ENCODE results near the gene DHRS12.

DHRS12 gene

GRCh38 chr13:51781246-51782022 lies 22.5 kb downstream of the DHRS12 start:
- H3K27me3 ChIP-seq (ENCODE audit: insufficient read depth, low read length, poor library complexity) = no peaks in the 10 kb centered on the region
- no peak overlapping the region for H3K4me2 ChIP-seq (ENCODE audit: low read length)
- H4K8ac ChIP-seq (ENCODE audit: low read depth, low read length) = no peak overlapping the region
- no peak overlapping the region for H3K18ac ChIP-seq (ENCODE audit: low read length)
- H4K5ac ChIP-seq (ENCODE audit: low read length) = no peak overlapping the region
- no peak overlapping the region for H3K4me3 ChIP-seq (ENCODE audit: low read length)
- H3K56ac ChIP-seq (ENCODE audit: low read length) = no peak overlapping the region
- H2BK120ac ChIP-seq (ENCODE audit: low read depth, low read length) = no peak overlapping the region
- no peaks in the 10 kb centered on the region for H3K79me2 ChIP-seq (ENCODE audit: control insufficient read depth, insufficient read depth, low read length)
- H3K9ac ChIP-seq (ENCODE audit: low read length) = no peak overlapping the region
- DNase-seq = peak; percentile 78
- H3K4me1 ChIP-seq (ENCODE audit: control insufficient read depth, low read depth, low read length) = no peaks in the 10 kb centered on the region
- no peak overlapping the region for H3K27ac ChIP-seq (ENCODE audit: low read depth, low read length)
- no peak overlapping the region for H2BK15ac ChIP-seq (replicated peaks; ENCODE audit: low read depth)
- H3K79me1 ChIP-seq (ENCODE audit: low read length) = no peaks in the 10 kb centered on the region
- H2AK5ac ChIP-seq (ENCODE audit: low read length) = no peak overlapping the region
- no CpG with 5 or more reads among the region's 15 CpGs for WGBS (ENCODE audit: extremely low coverage, insufficient coverage, low lambda C conversion rate)
- no peak overlapping the region for H3K4ac ChIP-seq (ENCODE audit: low read depth, low read length)
- no peak overlapping the region for H3K23ac ChIP-seq (ENCODE audit: low read length)
- no peak overlapping the region for H2BK5ac ChIP-seq (ENCODE audit: low read length)
- H3K36me3 ChIP-seq (ENCODE audit: control insufficient read depth, insufficient read depth, low read length) = no peaks in the 10 kb centered on the region

GRCh38 chr13:51780099-51780498 lies 23.9 kb downstream of the DHRS12 start:
- no peak overlapping the region for H3K9ac ChIP-seq (ENCODE audit: low read length)
- WGBS (ENCODE audit: extremely low coverage, insufficient coverage, low lambda C conversion rate) = no CpG with 5 or more reads among the region's 3 CpGs
- no peaks in the 10 kb centered on the region for H3K79me1 ChIP-seq (ENCODE audit: low read length)
- H3K27ac ChIP-seq (ENCODE audit: low read depth, low read length) = no peak overlapping the region
- H2BK5ac ChIP-seq (ENCODE audit: low read length) = no peak overlapping the region
- H3K4me3 ChIP-seq (ENCODE audit: low read length) = no peak overlapping the region
- no peak overlapping the region for H3K18ac ChIP-seq (ENCODE audit: low read length)
- no peak overlapping the region for H3K4me2 ChIP-seq (ENCODE audit: low read length)
- no peaks in the 10 kb centered on the region for H3K79me2 ChIP-seq (ENCODE audit: control insufficient read depth, insufficient read depth, low read length)
- H4K8ac ChIP-seq (ENCODE audit: low read depth, low read length) = no peak overlapping the region
- no peak overlapping the region for H4K5ac ChIP-seq (ENCODE audit: low read length)
- H2BK15ac ChIP-seq (replicated peaks; ENCODE audit: low read depth) = no peak overlapping the region
- H3K27me3 ChIP-seq (ENCODE audit: insufficient read depth, low read length, poor library complexity) = no peaks in the 10 kb centered on the region
- no peaks in the 10 kb centered on the region for H3K4me1 ChIP-seq (ENCODE audit: control insufficient read depth, low read depth, low read length)
- DNase-seq = no peak
- H2AK5ac ChIP-seq (ENCODE audit: low read length) = no peak overlapping the region
- H3K4ac ChIP-seq (ENCODE audit: low read depth, low read length) = no peak overlapping the region
- H3K23ac ChIP-seq (ENCODE audit: low read length) = no peak overlapping the region
- H2BK120ac ChIP-seq (ENCODE audit: low read depth, low read length) = no peak overlapping the region
- no peak overlapping the region for H3K56ac ChIP-seq (ENCODE audit: low read length)
- H3K36me3 ChIP-seq (ENCODE audit: control insufficient read depth, insufficient read depth, low read length) = no peaks in the 10 kb centered on the region

GRCh38 chr13:51778392-51778791 lies 25.6 kb downstream of the DHRS12 start:
- H3K4me1 ChIP-seq (ENCODE audit: control insufficient read depth, low read depth, low read length) = no peaks in the 10 kb centered on the region
- no peaks in the 10 kb centered on the region for H3K79me1 ChIP-seq (ENCODE audit: low read length)
- H2BK5ac ChIP-seq (ENCODE audit: low read length) = no peak overlapping the region
- no peaks in the 10 kb centered on the region for H3K36me3 ChIP-seq (ENCODE audit: control insufficient read depth, insufficient read depth, low read length)
- no peak overlapping the region for H3K23ac ChIP-seq (ENCODE audit: low read length)
- H3K18ac ChIP-seq (ENCODE audit: low read length) = no peak overlapping the region
- H3K4me3 ChIP-seq (ENCODE audit: low read length) = no peak overlapping the region
- no peaks in the 10 kb centered on the region for H3K79me2 ChIP-seq (ENCODE audit: control insufficient read depth, insufficient read depth, low read length)
- no peak overlapping the region for H3K4ac ChIP-seq (ENCODE audit: low read depth, low read length)
- H3K27me3 ChIP-seq (ENCODE audit: insufficient read depth, low read length, poor library complexity) = no peaks in the 10 kb centered on the region
- H4K5ac ChIP-seq (ENCODE audit: low read length) = no peak overlapping the region
- no CpG with 5 or more reads among the region's 11 CpGs for WGBS (ENCODE audit: extremely low coverage, insufficient coverage, low lambda C conversion rate)
- no peak overlapping the region for H3K4me2 ChIP-seq (ENCODE audit: low read length)
- no peak overlapping the region for H3K9ac ChIP-seq (ENCODE audit: low read length)
- H2BK15ac ChIP-seq (replicated peaks; ENCODE audit: low read depth) = no peak overlapping the region
- H3K56ac ChIP-seq (ENCODE audit: low read length) = no peak overlapping the region
- no peak for DNase-seq
- H2AK5ac ChIP-seq (ENCODE audit: low read length) = no peak overlapping the region
- H3K27ac ChIP-seq (ENCODE audit: low read depth, low read length) = no peak overlapping the region
- no peak overlapping the region for H4K8ac ChIP-seq (ENCODE audit: low read depth, low read length)
- no peak overlapping the region for H2BK120ac ChIP-seq (ENCODE audit: low read depth, low read length)

GRCh38 chr13:51777921-51778320 lies 26.0 kb downstream of the DHRS12 start:
- Histone ChIP-seq H3K36me3 (ENCODE audit: control insufficient read depth, insufficient read depth, low read length) (no peaks in the 10 kb centered on the region), H3K4ac (ENCODE audit: low read depth, low read length) (no peak overlapping the region), H3K27ac (ENCODE audit: low read depth, low read length) (no peak overlapping the region), H3K9ac (ENCODE audit: low read length) (no peak overlapping the region), H2BK5ac (ENCODE audit: low read length) (no peak overlapping the region), H3K18ac (ENCODE audit: low read length) (no peak overlapping the region), H3K56ac (ENCODE audit: low read length) (no peak overlapping the region), H4K8ac (ENCODE audit: low read depth, low read length) (no peak overlapping the region), H3K79me1 (ENCODE audit: low read length) (no peaks in the 10 kb centered on the region), H3K23ac (ENCODE audit: low read length) (no peak overlapping the region), H3K4me2 (ENCODE audit: low read length) (no peak overlapping the region), H2AK5ac (ENCODE audit: low read length) (no peak overlapping the region), H3K4me3 (ENCODE audit: low read length) (no peak overlapping the region), H2BK15ac (replicated peaks; ENCODE audit: low read depth) (no peak overlapping the region), H3K79me2 (ENCODE audit: control insufficient read depth, insufficient read depth, low read length) (no peaks in the 10 kb centered on the region), H3K4me1 (ENCODE audit: control insufficient read depth, low read depth, low read length) (no peaks in the 10 kb centered on the region), H2BK120ac (ENCODE audit: low read depth, low read length) (no peak overlapping the region), H4K5ac (ENCODE audit: low read length) (no peak overlapping the region), H3K27me3 (ENCODE audit: insufficient read depth, low read length, poor library complexity) (no peaks in the 10 kb centered on the region)
- no peak for DNase-seq
- WGBS (ENCODE audit: extremely low coverage, insufficient coverage, low lambda C conversion rate) = no CpG with 5 or more reads among the region's 9 CpGs

GRCh38 chr13:51776179-51776578 lies 27.8 kb downstream of the DHRS12 start:
- H2BK5ac ChIP-seq (ENCODE audit: low read length) = no peak overlapping the region
- DNase-seq = no peak
- H3K18ac ChIP-seq (ENCODE audit: low read length) = no peak overlapping the region
- no peak overlapping the region for H3K23ac ChIP-seq (ENCODE audit: low read length)
- H3K4ac ChIP-seq (ENCODE audit: low read depth, low read length) = no peak overlapping the region
- H3K36me3 ChIP-seq (ENCODE audit: control insufficient read depth, insufficient read depth, low read length) = no peaks in the 10 kb centered on the region
- no peak overlapping the region for H3K4me2 ChIP-seq (ENCODE audit: low read length)
- no peak overlapping the region for H3K4me3 ChIP-seq (ENCODE audit: low read length)
- no peak overlapping the region for H2BK120ac ChIP-seq (ENCODE audit: low read depth, low read length)
- no peak overlapping the region for H3K9ac ChIP-seq (ENCODE audit: low read length)
- H3K56ac ChIP-seq (ENCODE audit: low read length) = no peak overlapping the region
- no peak overlapping the region for H4K5ac ChIP-seq (ENCODE audit: low read length)
- H2AK5ac ChIP-seq (ENCODE audit: low read length) = no peak overlapping the region
- no peaks in the 10 kb centered on the region for H3K4me1 ChIP-seq (ENCODE audit: control insufficient read depth, low read depth, low read length)
- no CpG with 5 or more reads among the region's 7 CpGs for WGBS (ENCODE audit: extremely low coverage, insufficient coverage, low lambda C conversion rate)
- no peaks in the 10 kb centered on the region for H3K79me1 ChIP-seq (ENCODE audit: low read length)
- H4K8ac ChIP-seq (ENCODE audit: low read depth, low read length) = no peak overlapping the region
- H3K27ac ChIP-seq (ENCODE audit: low read depth, low read length) = no peak overlapping the region
- H2BK15ac ChIP-seq (replicated peaks; ENCODE audit: low read depth) = no peak overlapping the region
- no peaks in the 10 kb centered on the region for H3K79me2 ChIP-seq (ENCODE audit: control insufficient read depth, insufficient read depth, low read length)
- no peaks in the 10 kb centered on the region for H3K27me3 ChIP-seq (ENCODE audit: insufficient read depth, low read length, poor library complexity)

GRCh38 chr13:51773515-51773914 lies 30.4 kb downstream of the DHRS12 start:
- Histone ChIP-seq H3K56ac (ENCODE audit: low read length) (no peak overlapping the region), H2AK5ac (ENCODE audit: low read length) (no peak overlapping the region), H3K4me1 (ENCODE audit: control insufficient read depth, low read depth, low read length) (no peaks in the 10 kb centered on the region), H3K79me2 (ENCODE audit: control insufficient read depth, insufficient read depth, low read length) (no peaks in the 10 kb centered on the region), H3K18ac (ENCODE audit: low read length) (no peak overlapping the region), H2BK5ac (ENCODE audit: low read length) (no peak overlapping the region), H3K27me3 (ENCODE audit: insufficient read depth, low read length, poor library complexity) (no peaks in the 10 kb centered on the region), H3K4me2 (ENCODE audit: low read length) (no peak overlapping the region), H2BK120ac (ENCODE audit: low read depth, low read length) (no peak overlapping the region), H3K79me1 (ENCODE audit: low read length) (no peaks in the 10 kb centered on the region), H2BK15ac (replicated peaks; ENCODE audit: low read depth) (no peak overlapping the region), H3K9ac (ENCODE audit: low read length) (no peak overlapping the region), H3K23ac (ENCODE audit: low read length) (no peak overlapping the region), H4K8ac (ENCODE audit: low read depth, low read length) (no peak overlapping the region), H3K4ac (ENCODE audit: low read depth, low read length) (no peak overlapping the region), H4K5ac (ENCODE audit: low read length) (no peak overlapping the region), H3K27ac (ENCODE audit: low read depth, low read length) (no peak overlapping the region), H3K36me3 (ENCODE audit: control insufficient read depth, insufficient read depth, low read length) (no peaks in the 10 kb centered on the region), H3K4me3 (ENCODE audit: low read length) (no peak overlapping the region)
- WGBS (ENCODE audit: extremely low coverage, insufficient coverage, low lambda C conversion rate) = no CpG with 5 or more reads among the region's 11 CpGs
- no peak for DNase-seq

Measured in mesendoderm (in vitro differentiated cells).